Stimulated activated CD4-positive, alpha-beta T cell treated with anti-CD3 and anti-CD28 coated beads, Interleukin-2, amount 100 ng/mL, for 48 hours (primary cell): ENCODE results near the gene STX8.

Source experiments
- DNase-seq, 2 donors: peaks; one replicate each; pipeline ENCODE4 v3.0.0-alpha.2; 2020

Gene STX8

GRCh38 chr17:9219631-9220397, 355.8 kb downstream of the STX8 start:
- DNase-seq = no peak

- no peak for DNase-seq
Observed at GRCh38 chr17:9218911-9219310, 356.7 kb downstream of the STX8 start.

GRCh38 chr17:9218064-9218635, 357.5 kb downstream of the STX8 start:
- DNase-seq = no peak

- DNase-seq = no peak
Observed at GRCh38 chr17:9217151-9218056, 358.2 kb downstream of the STX8 start.

GRCh38 chr17:9215465-9215864, 360.2 kb downstream of the STX8 start:
- DNase-seq = no peak

- DNase-seq = no peak
Observed at GRCh38 chr17:9213303-9213640, 362.3 kb downstream of the STX8 start.

- DNase-seq = no peak
Observed at GRCh38 chr17:9212376-9213302, 363.0 kb downstream of the STX8 start.

GRCh38 chr17:9211133-9211765, 364.4 kb downstream of the STX8 start:
- no peak for DNase-seq

- DNase-seq = no peak
Observed at GRCh38 chr17:9209781-9210370, 365.7 kb downstream of the STX8 start.

GRCh38 chr17:9209347-9209746, 366.3 kb downstream of the STX8 start:
- DNase-seq = no peak

- DNase-seq = no peak
Observed at GRCh38 chr17:9208381-9209105, 367.1 kb downstream of the STX8 start.

GRCh38 chr17:9206741-9207332, 368.8 kb downstream of the STX8 start:
- no peak for DNase-seq

- no peak for DNase-seq
Observed at GRCh38 chr17:9206410-9206703, 369.3 kb downstream of the STX8 start.

GRCh38 chr17:9205520-9206409, 369.9 kb downstream of the STX8 start:
- DNase-seq = no peak

- DNase-seq = no peak
Observed at GRCh38 chr17:9204637-9205329, 370.8 kb downstream of the STX8 start.

GRCh38 chr17:9203771-9204425, 371.7 kb downstream of the STX8 start:
- no peak for DNase-seq

GRCh38 chr17:9202532-9202931, 373.1 kb downstream of the STX8 start:
- DNase-seq = no peak

- no peak for DNase-seq
Observed at GRCh38 chr17:9200699-9201359, 374.8 kb downstream of the STX8 start.
